ENCODE measurements around the gene CARMIL1.

The CARMIL1 gene

GRCh38 chr6:25450469-25451198, 171.5 kb downstream of the CARMIL1 start:
- DNase-seq, result no peak

DNA sequence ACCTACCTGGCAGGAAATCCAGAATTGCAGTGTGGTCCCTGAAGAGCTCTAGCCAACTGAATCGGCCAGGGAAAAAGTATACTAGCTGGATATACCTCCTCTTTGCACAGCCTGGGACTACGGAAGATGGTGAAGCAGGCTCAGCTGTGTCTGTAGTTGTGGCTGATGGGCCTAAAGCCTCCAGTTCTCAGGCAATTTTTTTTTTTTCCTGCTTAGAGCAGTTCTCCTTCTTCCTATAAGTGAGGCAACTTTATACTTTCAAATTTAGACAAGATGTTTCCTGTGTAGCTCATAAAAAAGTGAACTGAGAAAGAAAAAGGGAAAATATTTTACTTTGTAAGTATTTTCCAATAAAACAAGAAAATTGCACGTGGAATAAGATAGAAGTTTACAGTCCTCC, 172.9 kb downstream of the CARMIL1 start:
- DNase-seq, result no peak

DNA sequence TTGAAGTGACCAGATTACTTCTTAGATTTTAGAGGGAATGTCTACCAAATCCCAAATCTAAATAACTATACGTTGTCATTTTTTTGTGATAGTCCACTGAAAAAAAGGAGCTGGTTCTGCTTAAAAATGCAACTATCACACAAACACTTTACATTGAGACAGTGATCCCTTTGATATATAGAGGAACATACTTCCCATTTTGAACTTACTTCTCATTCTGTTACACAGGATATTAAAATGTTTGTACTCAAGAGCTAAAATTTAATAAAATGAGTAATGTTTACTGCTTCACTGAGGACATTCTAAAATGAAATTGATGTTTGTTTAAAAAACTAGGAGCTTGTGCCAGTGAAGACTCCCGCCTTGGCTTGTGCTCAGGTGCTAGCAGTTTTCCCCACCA, 174.1 kb downstream of the CARMIL1 start:
- no peak for DNase-seq

DNA sequence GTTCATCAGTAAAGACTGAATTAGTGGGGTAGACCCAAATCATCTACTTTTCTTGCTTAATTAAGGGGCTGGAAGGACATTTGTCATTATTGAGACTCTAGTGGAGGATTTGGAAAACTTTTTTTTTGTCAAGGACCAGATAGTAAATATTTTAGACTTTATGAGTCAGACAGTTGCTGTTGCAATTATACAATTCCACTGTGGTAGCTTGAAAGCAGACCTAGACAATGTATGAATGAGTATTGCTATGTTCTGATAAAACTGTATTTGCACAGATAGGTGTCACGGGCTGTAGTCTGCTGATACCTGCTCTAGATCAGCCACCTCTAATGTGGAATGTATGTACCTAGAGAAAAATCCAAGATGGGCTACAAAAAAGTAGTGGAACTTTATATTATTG, 175.0 kb downstream of the CARMIL1 start:
- no peak for DNase-seq

- no peak for DNase-seq
These were observed 177.3 kb downstream of the CARMIL1 start for GRCh38 chr6:25456249-25457040.

GRCh38 chr6:25457516-25457915, 178.3 kb downstream of the CARMIL1 start:
- DNase-seq, result no peak

DNA sequence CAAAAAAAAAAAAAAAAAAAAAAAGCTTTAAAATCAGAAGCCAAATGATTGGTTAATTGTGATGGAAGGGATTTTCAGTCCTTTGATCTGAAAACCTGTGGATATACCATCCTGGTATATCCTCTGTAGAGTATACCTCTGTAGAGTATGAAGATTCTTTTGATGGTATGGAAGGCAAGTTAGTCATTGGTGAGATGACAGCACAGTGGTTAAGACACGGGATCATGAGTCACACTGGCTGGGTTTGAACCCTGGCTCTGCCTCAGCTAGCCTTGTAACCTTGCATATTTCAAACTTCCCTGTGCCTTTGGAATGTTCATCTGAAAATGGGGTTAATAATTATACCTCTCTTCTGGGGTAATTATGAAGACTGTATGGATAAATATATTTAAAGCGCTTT, 179.3 kb downstream of the CARMIL1 start:
- no peak for DNase-seq

DNA sequence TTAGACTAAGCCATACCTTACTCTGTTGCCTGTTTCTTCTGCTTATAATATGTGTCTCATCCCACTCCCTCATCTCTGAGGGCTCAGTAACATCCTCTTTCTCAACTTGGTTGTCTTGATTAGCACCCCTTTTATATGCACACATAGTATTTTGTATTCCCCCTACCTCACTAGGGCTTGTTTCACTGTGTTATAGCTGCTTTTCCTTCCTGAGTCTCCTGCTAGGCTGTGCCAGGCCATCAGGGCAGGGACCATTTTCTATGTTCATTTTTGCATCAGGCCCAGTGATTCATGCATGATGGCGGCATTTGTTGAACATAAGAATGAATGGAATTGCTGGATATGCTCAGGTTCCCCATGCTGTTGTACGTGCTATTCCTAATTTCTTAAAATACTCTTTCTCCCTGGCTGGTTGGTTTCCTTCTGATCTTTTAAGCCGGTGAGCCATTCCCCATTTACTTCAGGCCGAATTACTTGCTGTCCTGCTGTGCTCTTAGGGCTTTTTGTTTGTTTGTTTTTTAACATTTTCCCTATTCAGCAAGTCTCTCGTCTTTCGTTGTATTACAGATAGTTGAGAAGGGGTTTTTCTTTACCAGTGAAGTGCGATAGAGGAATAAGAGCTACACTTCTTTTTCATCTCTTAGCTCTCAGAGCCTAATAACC, 183.2 kb downstream of the CARMIL1 start:
- no peak for DNase-seq

GRCh38 chr6:25463441-25463840, 184.3 kb downstream of the CARMIL1 start:
- DNase-seq, result no peak

GRCh38 chr6:25464225-25464624, 185.1 kb downstream of the CARMIL1 start:
- no peak for DNase-seq

GRCh38 chr6:25465941-25466340, 186.8 kb downstream of the CARMIL1 start:
- DNase-seq, result no peak

DNA sequence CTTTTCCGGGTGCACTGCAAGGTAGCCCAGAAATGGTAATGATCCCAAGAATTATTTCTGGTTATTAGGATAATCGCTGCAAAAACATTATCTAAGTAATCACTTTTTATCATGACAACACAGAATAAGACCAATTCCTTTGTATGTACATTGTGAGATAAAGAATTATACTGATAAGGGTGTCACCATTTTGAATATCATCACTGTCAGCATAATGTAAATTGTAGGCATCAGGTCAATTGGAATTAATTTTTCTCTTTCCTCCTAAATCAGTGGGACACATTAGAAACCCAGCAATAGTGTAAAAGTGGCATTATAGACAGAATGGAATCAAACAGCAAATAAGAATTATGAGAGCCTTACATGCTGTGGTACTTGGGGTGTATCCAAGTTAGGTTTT, 189.7 kb downstream of the CARMIL1 start:
- DNase-seq, result no peak

DNA sequence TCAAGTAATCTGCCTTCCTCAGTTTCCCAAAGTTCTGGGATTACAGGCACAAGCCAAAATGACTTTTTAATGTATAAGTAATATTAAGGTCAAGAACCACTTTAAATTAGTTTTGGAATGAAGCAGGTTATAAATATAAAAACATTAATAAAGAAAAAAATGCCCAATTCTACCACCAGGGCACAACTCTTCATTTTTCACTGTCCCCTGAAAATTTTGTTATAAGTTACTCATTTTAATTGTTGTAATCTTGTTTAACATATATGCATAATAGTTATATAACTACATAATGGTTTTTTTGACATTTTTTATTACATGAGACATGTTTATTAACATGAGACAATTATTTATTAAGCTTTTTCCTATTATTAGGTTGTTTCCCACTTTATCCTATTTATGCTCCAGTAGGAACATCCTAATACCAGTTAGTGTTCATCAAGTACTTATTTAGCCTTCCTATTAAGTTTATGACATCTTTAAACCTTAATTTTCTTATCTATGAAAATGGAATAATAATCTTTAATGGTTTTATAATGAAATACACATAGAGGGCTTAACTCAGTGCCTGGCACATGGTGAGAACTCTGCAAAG, 190.7 kb downstream of the CARMIL1 start:
- no peak for DNase-seq

- DNase-seq, result no peak
These were observed 193.1 kb downstream of the CARMIL1 start for GRCh38 chr6:25472306-25472705.

GRCh38 chr6:25472906-25473305, 193.7 kb downstream of the CARMIL1 start:
- no peak for DNase-seq

DNA sequence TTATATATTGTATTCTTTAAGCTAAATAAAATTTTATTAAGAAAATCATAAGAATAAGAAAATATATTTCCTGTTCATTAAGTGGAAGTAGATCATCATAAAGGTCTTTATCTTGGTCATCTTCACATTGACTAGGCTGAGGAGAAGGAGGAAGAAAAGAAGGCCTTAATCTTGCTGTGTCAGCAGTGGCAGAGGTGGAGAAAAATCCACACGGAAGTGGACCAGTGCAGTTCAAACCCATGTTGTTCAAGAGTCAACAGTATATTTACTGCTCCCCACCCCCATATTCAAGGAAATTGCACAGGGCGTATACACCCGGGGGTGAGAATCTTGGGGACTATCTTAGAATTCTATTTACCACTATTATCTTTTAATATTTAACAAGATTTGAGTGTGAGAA, 194.3 kb downstream of the CARMIL1 start:
- no peak for DNase-seq

GRCh38 chr6:25476126-25476525, 197.0 kb downstream of the CARMIL1 start:
- DNase-seq, result no peak

DNA sequence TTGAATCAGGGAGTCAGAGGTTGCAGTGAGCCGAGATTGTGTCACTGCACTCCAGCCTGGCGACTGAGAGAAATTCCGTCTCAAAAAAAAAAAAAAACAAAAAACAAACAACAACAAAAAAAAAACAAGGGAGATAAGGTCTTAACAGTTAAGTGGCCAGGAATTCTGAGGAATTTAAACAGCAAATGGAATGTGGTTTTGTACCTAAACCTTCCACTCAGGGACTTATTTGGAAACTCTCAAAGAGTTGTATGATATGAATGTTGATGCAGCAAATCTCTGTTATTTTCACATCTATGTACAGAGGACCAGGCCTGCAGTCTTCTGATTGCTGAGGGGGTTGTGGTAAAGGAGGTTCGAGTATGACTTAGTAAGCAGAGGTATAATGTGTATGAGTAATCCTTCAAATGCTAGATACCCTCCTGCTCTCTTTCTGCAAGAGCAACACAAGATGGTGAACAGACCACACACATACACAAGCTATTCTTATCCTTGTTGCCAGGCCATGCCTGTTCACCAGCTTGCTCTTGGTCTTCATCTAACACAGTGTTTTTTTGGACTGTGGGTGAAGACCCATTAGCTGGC, 197.9 kb downstream of the CARMIL1 start:
- no peak for DNase-seq

GRCh38 chr6:25478973-25479372, 199.8 kb downstream of the CARMIL1 start:
- no peak for DNase-seq

- no peak for DNase-seq
These were observed 202.1 kb downstream of the CARMIL1 start for GRCh38 chr6:25481267-25481666.

GRCh38 chr6:25482996-25483395, 203.8 kb downstream of the CARMIL1 start:
- no peak for DNase-seq

DNA sequence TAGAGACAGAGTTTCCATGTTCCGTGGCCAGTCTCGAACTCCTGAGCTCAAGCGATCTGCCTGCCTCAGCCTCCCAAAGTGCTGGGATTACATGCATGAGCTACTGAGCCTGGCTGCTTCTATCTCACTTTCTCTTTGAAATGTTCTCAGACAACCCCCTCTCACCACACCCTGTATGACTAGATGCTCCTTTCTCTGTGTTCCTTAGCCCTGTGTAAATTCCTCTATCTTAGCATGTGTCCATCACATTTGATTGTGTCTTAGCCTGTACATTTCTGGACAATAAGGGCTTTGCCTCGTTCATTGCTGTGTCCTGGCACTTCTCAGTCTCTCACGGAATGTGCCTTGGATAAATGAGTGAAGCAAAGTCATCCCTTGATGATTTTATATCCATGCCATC, 204.8 kb downstream of the CARMIL1 start:
- no peak for DNase-seq

GRCh38 chr6:25484900-25485299, 205.7 kb downstream of the CARMIL1 start:
- DNase-seq, result no peak

All from right hindlimb (tissue), 1 donor.